ENCODE results near the gene NEUROD1.
"Not testable (repeated sequence)": the region's sequence is repeated elsewhere in the genome, so short reads cannot be mapped to it uniquely, and the experiment has no call there.

- not testable (repeated sequence) for TF ChIP-seq CTCF, POLR2A (IDR thresholded peaks at IDR 0.05)
Measured at GRCh38 chr2:181711051-181711450, 30.7 kb upstream of the NEUROD1 start.
